CD4-positive, alpha-beta T cell treated with Interleukin-6 for 4 hours (primary cell): ENCODE results near the gene RCAN2.

Experiments used
- DNase-seq: peaks from one replicate; pipeline ENCODE4 v3.0.0-alpha.2; 2020; ENCODE audit warnings: mixed read lengths

Gene RCAN2

DNA sequence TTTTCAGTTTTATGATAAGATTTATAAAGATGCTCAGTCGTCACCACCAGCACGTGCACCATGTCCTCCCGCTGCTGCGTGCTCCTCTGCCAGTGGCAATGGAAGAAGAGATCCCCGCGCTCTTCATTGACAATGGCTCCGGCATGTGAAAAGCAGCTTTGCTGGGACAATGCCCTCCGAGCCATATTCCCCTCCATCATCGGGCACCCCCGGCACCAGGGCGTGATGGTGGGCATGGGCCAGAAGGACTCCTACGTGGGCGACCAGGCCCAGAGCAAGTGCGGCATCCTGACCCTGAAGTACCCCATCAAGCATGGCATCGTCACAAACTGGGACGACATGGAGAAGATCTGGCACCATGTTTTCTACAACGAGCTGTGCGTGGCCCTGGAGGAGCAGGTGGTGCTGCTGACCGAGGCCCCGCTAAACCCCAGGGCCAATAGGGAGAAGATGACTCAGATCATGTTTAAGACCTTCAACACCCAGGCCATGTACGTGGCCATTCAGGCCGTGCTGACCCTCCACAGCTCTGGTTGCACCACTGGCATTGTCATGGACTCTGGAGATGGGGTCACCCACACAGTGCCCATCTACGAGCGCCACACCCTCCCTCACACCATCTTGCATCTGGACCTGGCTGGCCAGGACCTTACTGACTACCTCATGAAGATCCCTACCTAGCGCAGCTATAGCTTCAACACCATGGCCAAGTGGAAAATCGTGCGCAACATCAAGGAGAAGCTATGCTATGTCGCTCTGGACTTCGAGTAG, 286.2 kb downstream of the RCAN2 start:
- no peak for DNase-seq

DNA sequence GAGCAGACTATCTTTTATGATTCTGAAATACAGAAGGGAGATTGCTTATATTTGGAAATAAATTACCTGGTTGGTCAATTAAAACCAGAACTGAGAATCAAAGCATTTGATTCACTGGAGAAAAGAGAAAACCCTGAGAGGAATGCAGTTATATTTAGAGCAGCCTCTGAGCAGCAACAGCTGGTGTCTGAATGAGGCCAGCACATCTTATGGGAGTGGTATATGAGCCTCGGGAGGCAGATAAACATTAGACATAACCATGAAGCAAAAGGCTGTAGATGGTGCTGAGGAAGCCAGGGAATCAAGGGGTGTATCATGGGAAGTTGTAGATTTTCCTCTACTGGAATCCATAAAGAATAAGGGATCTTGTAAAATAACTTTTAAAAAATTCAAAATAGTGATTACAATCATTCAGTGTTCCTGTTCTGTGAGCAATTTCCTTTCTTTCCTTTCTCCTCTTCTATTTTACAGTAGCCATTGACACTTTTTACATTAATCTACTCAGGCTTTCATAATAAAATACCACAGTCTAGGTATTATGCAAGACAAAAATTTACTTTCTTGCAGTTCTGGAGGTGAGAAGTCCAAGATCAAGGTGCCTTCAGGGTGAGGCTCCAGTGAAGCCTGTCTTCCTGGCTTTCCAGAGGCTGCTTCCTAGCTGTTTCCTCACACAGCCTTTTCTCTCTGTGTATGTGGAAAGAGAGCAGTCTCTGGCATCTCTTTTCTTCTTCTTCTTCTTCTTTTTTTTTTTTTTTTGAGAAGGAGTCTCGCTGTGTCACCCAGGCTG, 287.7 kb downstream of the RCAN2 start:
- DNase-seq = no peak

DNA sequence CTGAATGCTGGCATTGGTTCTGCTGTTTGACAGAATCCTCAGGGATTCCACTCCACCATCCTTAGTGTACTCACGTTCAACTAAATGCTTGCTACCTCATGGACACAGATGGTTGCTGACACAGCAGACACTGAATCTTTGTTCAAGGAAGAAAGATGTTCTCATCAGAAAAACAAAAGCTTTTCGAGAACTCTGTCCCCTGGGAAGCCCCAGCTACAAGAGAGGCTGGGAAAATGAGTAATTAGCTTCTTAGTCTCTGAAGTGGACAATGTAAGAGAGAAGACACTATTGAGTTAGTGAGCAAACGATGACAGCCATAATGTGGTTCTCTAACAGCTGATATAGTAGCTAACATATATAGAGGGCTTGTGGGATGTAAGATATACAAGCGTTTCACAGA, 289.5 kb downstream of the RCAN2 start:
- no peak for DNase-seq

DNA sequence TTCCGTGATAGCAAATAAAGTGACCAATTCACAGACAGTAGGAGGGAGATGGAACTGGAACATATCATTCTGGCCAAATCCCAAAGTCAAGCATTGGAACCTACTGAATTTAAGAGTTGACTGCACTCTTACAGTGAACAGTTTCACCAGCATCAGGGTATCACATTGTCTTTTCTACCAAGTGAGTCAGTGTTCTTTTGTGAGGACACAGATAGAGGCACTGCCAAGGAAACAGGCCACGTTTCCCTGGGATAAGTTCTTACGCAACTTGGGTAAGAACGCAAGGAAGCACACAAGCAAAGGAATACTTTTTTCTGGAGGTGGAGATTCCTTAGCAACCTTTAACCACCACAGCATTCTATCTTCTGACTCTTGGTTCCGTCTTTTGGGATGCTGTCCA, 291.9 kb downstream of the RCAN2 start:
- DNase-seq = no peak

DNA sequence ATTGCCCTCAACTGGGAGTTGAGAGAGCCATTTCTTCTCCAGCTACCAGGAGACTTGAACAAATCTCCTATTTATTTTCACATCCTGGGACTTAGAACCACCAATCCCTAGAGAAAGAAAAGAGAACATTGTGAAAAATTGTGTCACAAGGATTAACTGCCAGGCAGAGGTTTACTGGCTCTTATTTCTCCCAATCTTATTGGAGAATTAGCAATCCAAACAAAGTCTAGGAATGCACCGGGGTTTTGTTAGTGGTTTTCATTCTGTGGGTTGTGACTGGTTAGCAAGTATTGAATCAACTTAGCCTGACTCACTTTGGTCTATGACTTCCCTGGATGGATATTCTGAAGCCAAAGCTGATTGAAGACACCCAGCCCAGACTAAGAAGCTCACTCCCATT, 299.3 kb downstream of the RCAN2 start:
- no peak for DNase-seq

- DNase-seq = no peak
Measured at GRCh38 chr6:46190889-46191288, 300.4 kb downstream of the RCAN2 start.

- DNase-seq = no peak
Measured at GRCh38 chr6:46189726-46190125, 301.5 kb downstream of the RCAN2 start.

DNA sequence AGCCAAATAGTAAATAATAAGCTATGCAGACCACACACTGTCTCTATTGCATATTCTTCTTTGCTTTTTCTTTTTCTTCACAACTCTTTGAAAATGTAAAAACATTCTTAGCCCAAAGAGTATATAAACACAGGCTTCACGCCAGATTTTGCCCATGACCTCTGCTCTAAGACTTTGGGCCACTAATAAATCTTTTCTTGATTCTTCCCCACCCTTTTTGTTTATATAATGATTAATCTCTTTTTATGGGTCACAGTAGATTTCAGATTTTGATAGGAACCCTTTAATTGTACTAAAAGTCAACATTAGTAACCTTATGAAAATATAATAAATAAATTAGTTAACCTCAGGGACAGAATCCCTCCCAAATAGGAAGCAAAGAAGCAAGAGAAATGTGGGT, 304.7 kb downstream of the RCAN2 start:
- DNase-seq = no peak

GRCh38 chr6:46184114-46184513, 307.1 kb downstream of the RCAN2 start:
- no peak for DNase-seq

DNA sequence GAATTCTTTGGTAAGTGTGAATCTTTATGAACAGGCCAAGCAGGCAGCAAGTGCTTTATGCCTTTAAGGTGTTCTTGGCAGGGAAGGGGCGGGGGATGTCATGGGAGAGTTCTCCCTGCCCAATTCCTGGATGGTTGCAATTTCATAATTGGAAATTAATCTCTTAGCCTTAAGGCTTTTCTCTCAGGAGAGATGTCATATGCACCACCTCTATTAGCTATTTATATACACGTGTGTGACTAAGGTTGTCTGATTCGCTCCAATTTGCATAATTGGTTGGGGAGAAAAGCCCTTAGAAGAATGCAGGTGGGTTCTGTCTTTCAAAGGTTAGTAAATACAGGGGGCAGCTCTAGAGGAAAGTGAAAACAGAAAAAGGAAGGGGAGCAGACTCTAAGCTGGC, 315.3 kb downstream of the RCAN2 start:
- DNase-seq = no peak

- DNase-seq = no peak
Measured at GRCh38 chr6:46175446-46175845, 315.8 kb downstream of the RCAN2 start.

DNA sequence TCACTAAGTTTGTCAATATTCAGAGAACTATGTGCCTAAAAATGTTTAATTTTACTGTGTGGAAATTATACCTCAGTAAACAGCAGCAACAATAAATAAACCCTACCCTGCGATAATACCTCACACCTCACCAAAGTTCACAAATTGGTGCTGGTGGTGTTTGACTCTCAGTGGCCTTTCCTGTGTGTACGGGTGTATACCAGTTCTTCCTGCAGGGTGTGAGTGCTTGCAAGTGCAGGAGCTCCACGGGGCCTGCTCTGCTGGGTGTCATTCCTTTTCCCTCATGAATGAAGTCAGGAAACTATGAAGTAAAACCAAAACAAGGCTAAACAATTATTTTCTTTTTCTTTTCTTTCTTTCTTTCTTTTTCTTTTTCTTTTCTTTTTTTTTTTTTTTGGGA, 316.3 kb downstream of the RCAN2 start:
- DNase-seq = no peak

DNA sequence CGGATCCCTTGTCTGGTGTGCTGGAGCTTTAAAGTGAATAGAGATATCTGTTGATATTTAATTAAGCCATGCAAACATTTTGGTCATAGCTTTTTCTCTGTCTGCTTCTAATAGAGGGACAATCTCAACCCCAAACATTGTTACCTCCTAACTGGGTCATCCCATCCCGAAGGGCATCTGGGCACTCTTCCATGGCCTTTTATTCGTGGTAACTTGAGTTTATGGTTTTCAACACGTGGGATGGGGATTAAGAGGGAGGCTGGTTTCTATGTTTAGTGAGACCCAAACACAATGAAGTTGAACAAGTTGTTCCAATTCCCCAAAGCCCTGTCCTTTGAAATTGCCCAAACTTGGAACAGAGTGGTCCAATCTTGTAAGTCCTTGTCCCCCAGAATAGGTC, 319.1 kb downstream of the RCAN2 start:
- DNase-seq = no peak
